HFFc6 (cell line): ENCODE data around the gene SERP1. TPM values are rescaled to one million over a fixed set of nuclear protein-coding genes. Genes with fewer than 3 reads are reported as not detected.

Experiments
- DNase-seq: peaks from one replicate; pipeline ENCODE4 v3.0.0-alpha.2; 2018
- H3K27ac Mint-ChIP-seq: 2 replicates; pipeline ENCODE4 v1.8.0; 2020; ENCODE audit warnings: mild to moderate bottlenecking, mixed read lengths
- H3K27me3 Mint-ChIP-seq: 2 replicates; pipeline ENCODE4 v1.8.0; 2021; ENCODE audit warnings: mild to moderate bottlenecking, moderate library complexity, mixed read lengths; ENCODE audit not compliant: insufficient read depth
- H3K36me3 Mint-ChIP-seq: 2 replicates; pipeline ENCODE4 v1.8.0; 2021; ENCODE audit warnings: low read depth, mixed read lengths
- H3K4me1 Mint-ChIP-seq: 2 replicates; pipeline ENCODE4 v1.8.0; 2020; ENCODE audit warnings: low read depth, mixed read lengths
- H3K4me3 Mint-ChIP-seq: 2 replicates; pipeline ENCODE4 v1.8.0; 2020; ENCODE audit warnings: mild to moderate bottlenecking, moderate library complexity, mixed read lengths
- H3K9me3 Mint-ChIP-seq: 2 replicates; pipeline ENCODE4 v1.8.0; 2020; ENCODE audit warnings: mild to moderate bottlenecking, mixed read lengths
- CTCF ChIP-seq: fragments of 200-600 bp; sonication (generic); IDR thresholded peaks from 2 replicates; pipeline ENCODE4 v1.5.0; 2021; ENCODE audit warnings: antibody characterized with exemption, mild to moderate bottlenecking
- total RNA-seq, 6 experiments: library from RNA; stranded (reverse); fragmentation: NEBNext Ultra II Directional; extraction: Animal tissue kit (Norgen Biotek cat#: 25700); gene quantifications; 2 replicates in 1 of 6; 3 replicates in 5 of 6; pipeline ENCODE4 v1.2.3, GENCODE V29; 2021

The SERP1 gene
- total RNA-seq, 6 experiments from 2014 or later = 108 to 122 (median 112) TPM

DNA sequence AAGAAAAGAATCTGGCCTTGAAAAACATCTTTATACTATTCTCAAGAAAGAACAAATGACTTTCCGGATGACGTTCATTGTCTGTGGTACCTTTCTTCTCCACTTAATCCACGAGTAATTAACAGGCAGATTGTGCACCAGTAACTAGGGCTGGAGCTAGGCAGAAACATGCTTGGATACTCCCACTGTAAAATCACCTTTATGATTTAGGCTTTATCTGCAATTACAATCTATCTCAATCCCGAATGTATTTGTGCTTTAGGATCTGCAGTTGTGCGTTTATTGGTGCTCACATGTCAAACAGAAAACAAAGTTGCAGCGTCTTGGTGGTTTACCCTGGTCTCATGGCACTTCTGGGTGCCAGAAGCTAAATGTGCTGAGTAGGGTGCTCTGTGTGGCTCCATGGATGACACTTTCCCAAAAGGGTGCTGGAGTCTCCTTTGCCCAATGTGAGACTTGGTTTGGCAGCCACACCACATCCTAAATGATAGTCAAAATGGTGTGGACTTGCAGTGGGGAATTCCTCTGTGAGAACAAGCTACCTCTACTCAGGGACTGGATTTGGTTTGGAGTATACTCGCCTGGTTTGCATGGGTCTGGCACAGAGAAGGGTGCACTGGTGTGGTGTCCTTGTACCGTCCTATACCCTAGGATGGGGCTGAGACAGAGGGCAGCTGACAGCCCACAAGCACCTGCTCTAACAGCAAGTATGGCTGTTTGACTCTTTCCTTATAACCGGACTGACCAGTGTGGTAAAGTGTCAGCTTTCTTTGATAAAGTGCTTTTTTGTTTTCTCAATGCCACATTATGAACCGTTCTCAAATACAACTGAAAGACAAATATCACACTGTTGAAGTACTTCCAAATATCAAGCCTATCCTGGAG, 7.7 kb downstream of the SERP1 start:
- TF ChIP-seq CTCF = no peak
- Mint-ChIP-seq H3K36me3 (peaks cover 11% of the 10 kb centered on the region; the same call in 1 of the 2 replicates), H3K9me3 (no peaks in the 10 kb centered on the region), H3K4me3 (no peak overlapping the region), H3K27ac (no peak overlapping the region), H3K27me3 (no peaks in the 10 kb centered on the region), H3K4me1 (peaks cover 17% of the 10 kb centered on the region)
- DNase-seq = no peak

DNA sequence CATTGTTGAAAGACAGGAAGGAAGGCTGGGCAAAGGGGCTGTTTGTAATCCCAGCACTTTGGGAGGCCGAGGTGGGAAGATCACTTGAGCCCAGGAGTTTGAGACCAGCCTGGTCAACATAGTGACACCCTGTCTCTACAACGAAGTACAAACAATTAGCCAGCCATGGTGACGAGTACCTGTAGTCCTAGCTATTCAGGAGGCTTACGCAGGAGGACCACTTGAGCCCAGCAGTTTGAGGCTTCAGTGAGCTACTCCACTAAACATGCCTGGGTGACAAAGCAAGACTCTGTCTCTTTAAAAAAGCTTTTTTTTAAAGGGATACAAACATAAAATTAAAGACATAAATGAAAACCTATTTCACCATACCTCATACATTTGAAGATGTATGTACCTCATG, 11.1 kb downstream of the SERP1 start:
- H3K4me3 Mint-ChIP-seq = no peak overlapping the region
- DNase-seq = no peak
- no peaks in the 10 kb centered on the region for H3K36me3 Mint-ChIP-seq
- no peaks in the 10 kb centered on the region for H3K4me1 Mint-ChIP-seq
- no peaks in the 10 kb centered on the region for H3K27me3 Mint-ChIP-seq
- no peaks in the 10 kb centered on the region for H3K9me3 Mint-ChIP-seq
- no peak for TF ChIP-seq CTCF
- no peak overlapping the region for H3K27ac Mint-ChIP-seq

DNA sequence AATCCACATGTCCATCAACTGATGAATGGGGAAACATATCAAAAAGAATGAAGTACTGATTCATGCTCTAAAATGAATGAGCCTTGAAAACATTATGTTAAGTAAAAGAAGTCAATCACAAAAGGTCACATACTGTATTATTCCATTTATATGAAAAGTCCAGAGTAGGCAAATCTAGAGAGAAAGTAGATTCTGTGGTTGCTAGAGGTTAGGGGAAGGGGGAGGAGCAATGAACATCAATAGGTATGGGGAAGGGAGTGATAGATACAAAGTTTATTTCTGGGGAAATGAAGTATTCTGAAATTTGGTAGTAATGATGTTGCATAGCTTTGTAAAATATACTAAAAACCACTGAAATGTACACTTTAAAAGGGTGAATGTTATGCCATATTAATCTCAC, 14.5 kb downstream of the SERP1 start:
- TF ChIP-seq CTCF = no peak
- no peaks in the 10 kb centered on the region for H3K27me3 Mint-ChIP-seq
- DNase-seq = no peak
- no peaks in the 10 kb centered on the region for H3K36me3 Mint-ChIP-seq
- H3K9me3 Mint-ChIP-seq = no peaks in the 10 kb centered on the region
- H3K4me1 Mint-ChIP-seq = peaks cover 11% of the 10 kb centered on the region
- H3K4me3 Mint-ChIP-seq = no peak overlapping the region
- H3K27ac Mint-ChIP-seq = no peak overlapping the region

DNA sequence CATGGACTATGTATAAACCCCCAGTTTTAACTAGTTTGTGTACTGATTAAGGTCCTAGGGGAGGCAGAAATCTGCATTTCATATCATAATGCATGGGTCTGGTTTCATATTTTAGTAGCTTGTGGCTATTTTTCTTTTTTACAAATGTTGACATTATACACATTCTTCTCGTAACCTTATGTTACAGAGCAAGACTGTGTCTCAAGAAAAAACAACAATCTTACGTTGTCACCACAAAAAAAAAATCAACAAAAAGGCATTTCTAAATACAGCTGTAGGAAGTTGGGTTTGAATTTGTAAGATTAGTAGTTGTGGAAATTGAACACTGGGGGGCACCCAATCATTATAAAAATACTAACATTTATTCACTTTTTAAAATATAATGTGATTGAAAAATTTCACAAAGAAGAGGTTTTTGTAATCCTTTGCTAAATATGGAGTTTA, 17.9 kb downstream of the SERP1 start:
- H3K9me3 Mint-ChIP-seq = no peaks in the 10 kb centered on the region
- DNase-seq = peak; percentile 16
- no peaks in the 10 kb centered on the region for H3K36me3 Mint-ChIP-seq
- H3K27ac Mint-ChIP-seq = peak overlapping the region; percentile 38
- peaks cover 11% of the 10 kb centered on the region for H3K4me1 Mint-ChIP-seq
- no peaks in the 10 kb centered on the region for H3K27me3 Mint-ChIP-seq
- H3K4me3 Mint-ChIP-seq = no peak overlapping the region
- TF ChIP-seq CTCF = peak; percentile 73

GRCh38 chr3:150527464-150528255, 18.6 kb downstream of the SERP1 start:
- Mint-ChIP-seq H3K36me3 (no peaks in the 10 kb centered on the region), H3K4me3 (no peak overlapping the region), H3K9me3 (no peaks in the 10 kb centered on the region), H3K27ac (peak overlapping the region; percentile 38; the same call in 1 of the 2 replicates), H3K4me1 (peaks cover 11% of the 10 kb centered on the region), H3K27me3 (no peaks in the 10 kb centered on the region)
- TF ChIP-seq CTCF = no peak
- no peak for DNase-seq
